SK-N-SH (cell line): ENCODE data around the gene LRCH3. TPM values are rescaled to one million over a fixed set of nuclear protein-coding genes. Genes with fewer than 3 reads are reported as not detected.

Experiments used
- CTCF ChIA-PET: fragments of 300-600, 350-600 bp; formaldehyde crosslinking; extraction: SDS; loops from one replicate; lab custom pipeline; 2021; lab: Yijun Ruan, JAX
- POLR2A ChIA-PET: fragments of 350-600 bp; sonication (Branson Sonifier 250); formaldehyde crosslinking; extraction: SDS; loops from one replicate; lab custom pipeline; 2020; ENCODE audit warnings: antibody characterized with exemption, inconsistent platforms; lab: Yijun Ruan, JAX
- DNase-seq: peaks from one replicate; pipeline ENCODE4 v3.0.0; 2012
- H2AFZ ChIP-seq: fragments of 200-600 bp; sonication (generic); 2 replicates; pipeline ENCODE4 v1.8.1; 2016; ENCODE audit warnings: antibody characterized with exemption, mild to moderate bottlenecking, low read depth
- H3F3A ChIP-seq: fragments of 200-600 bp; sonication (generic); replicated peaks from 2 replicates; pipeline ENCODE3; 2016; ENCODE audit warnings: antibody characterized with exemption, mild to moderate bottlenecking; ENCODE audit not compliant: insufficient read depth
- H3K27ac ChIP-seq, 2 experiments: fragments of 200-500 bp in 1 of 2; fragments of 200-600 bp in 1 of 2; sonication (Bioruptor generic) in 1 of 2; sonication (generic), shearing (Covaris generic) in 1 of 2; 2 replicates each; pipeline versions ENCODE4 v1.5.1 to v1.6.1; 2014 to 2016; ENCODE audit warnings: low read depth in 2 of 2, inconsistent platforms in 1 of 2, low read length in 1 of 2, mild to moderate bottlenecking in 1 of 2, mixed read lengths in 1 of 2
- H3K27me3 ChIP-seq: fragments of 200-600 bp; sonication (generic), shearing (Covaris generic); 2 replicates; pipeline ENCODE4 v1.6.1; 2016; ENCODE audit warnings: mixed run types; ENCODE audit not compliant: insufficient read depth
- H3K36me3 ChIP-seq, 2 experiments: fragments of 200-500 bp in 1 of 2; fragments of 200-600 bp in 1 of 2; sonication (Bioruptor generic) in 1 of 2; sonication (generic) in 1 of 2; replicated peaks in 1 of 2; 2 replicates each; pipeline versions ENCODE3 to v1.5.1; 2014 to 2016; ENCODE audit warnings: low read length in 1 of 2, mild to moderate bottlenecking in 1 of 2; ENCODE audit not compliant: insufficient read depth in 2 of 2, control insufficient read depth in 1 of 2
- H3K4me1 ChIP-seq, 2 experiments: fragments of 200-500 bp in 1 of 2; fragments of 200-600 bp in 1 of 2; sonication (Bioruptor generic) in 1 of 2; sonication (generic), shearing (Covaris generic) in 1 of 2; 2 replicates each; pipeline versions ENCODE4 v1.5.1 to v1.6.1; 2014 to 2016; ENCODE audit warnings: low read depth in 1 of 2, low read length in 1 of 2, mixed run types in 1 of 2; ENCODE audit not compliant: insufficient read depth in 2 of 2, control insufficient read depth in 1 of 2
- H3K4me2 ChIP-seq: fragments of 200-600 bp; sonication (generic), shearing (Covaris generic); 2 replicates; pipeline ENCODE4 v1.6.1; 2017; ENCODE audit warnings: mixed run types
- H3K4me3 ChIP-seq, 2 experiments: fragments of 200-500 bp in 1 of 2; fragments of 200-600 bp in 1 of 2; sonication (Bioruptor generic) in 1 of 2; sonication (generic), shearing (Covaris generic) in 1 of 2; 2 replicates each; pipeline versions ENCODE4 v1.5.1 to v1.8.1; 2014 to 2016; ENCODE audit warnings: low read depth in 2 of 2, inconsistent platforms in 1 of 2, low read length in 1 of 2, mild to moderate bottlenecking in 1 of 2, mixed read lengths in 1 of 2, moderate library complexity in 1 of 2
- H3K79me2 ChIP-seq: fragments of 200-600 bp; sonication (generic); 2 replicates; pipeline ENCODE4 v1.8.1; 2017; ENCODE audit warnings: mild to moderate bottlenecking; ENCODE audit not compliant: insufficient read depth
- H3K9ac ChIP-seq: fragments of 200-600 bp; sonication (generic); 2 replicates; pipeline ENCODE4 v1.6.1; 2017; ENCODE audit warnings: mixed run types
- H3K9me2 ChIP-seq: fragments of 200-600 bp; sonication (generic); 2 replicates; pipeline ENCODE4 v1.6.1; 2017; ENCODE audit warnings: mixed run types
- H3K9me3 ChIP-seq: fragments of 200-600 bp; sonication (generic); 2 replicates; pipeline ENCODE4 v1.6.1; 2017; ENCODE audit warnings: mixed run types, mild to moderate bottlenecking, moderate library complexity
- H4K20me1 ChIP-seq: fragments of 200-600 bp; sonication (generic); 2 replicates; pipeline ENCODE4 v1.6.1; 2017; ENCODE audit warnings: mild to moderate bottlenecking, mixed run types; ENCODE audit not compliant: insufficient read depth
- CHD2 ChIP-seq: fragments of 150-350 bp; IDR thresholded peaks from 2 replicates; pipeline ENCODE4 v1.6.1; 2018; ENCODE audit warnings: low read length; ENCODE audit not compliant: partially characterized antibody
- ELF1 ChIP-seq: IDR thresholded peaks from 2 replicates; pipeline ENCODE4 v1.4.0; 2012
- EP300 ChIP-seq, 2 experiments: IDR thresholded peaks; 2 replicates each; pipeline versions ENCODE4 v1.4.0 to v1.6.1; 2012; ENCODE audit warnings: borderline replicate concordance in 1 of 2, low read depth in 1 of 2, low read length in 1 of 2
- FOXM1 ChIP-seq: IDR thresholded peaks from 2 replicates; pipeline ENCODE4 v1.4.0; 2012; ENCODE audit warnings: low read depth, mild to moderate bottlenecking
- RAD21 ChIP-seq: IDR thresholded peaks from 2 replicates; pipeline ENCODE4 v1.6.1; 2012; ENCODE audit warnings: mild to moderate bottlenecking, low read length
- RXRA ChIP-seq: IDR thresholded peaks from 2 replicates; pipeline ENCODE4 v1.4.0; 2012; ENCODE audit warnings: low read depth, mild to moderate bottlenecking, borderline replicate concordance
- SIN3A ChIP-seq: IDR thresholded peaks from 2 replicates; pipeline ENCODE4 v1.6.1; 2012; ENCODE audit warnings: low read depth, mild to moderate bottlenecking, low read length, moderate library complexity, borderline replicate concordance
- TAF1 ChIP-seq: IDR thresholded peaks from 2 replicates; pipeline ENCODE4 v1.6.1; 2012; ENCODE audit warnings: low read depth, mild to moderate bottlenecking, low read length, moderate library complexity, borderline replicate concordance
- TEAD4 ChIP-seq: IDR thresholded peaks from 2 replicates; pipeline ENCODE4 v1.4.0; 2012; ENCODE audit warnings: mild to moderate bottlenecking, borderline replicate concordance; ENCODE audit not compliant: insufficient read depth
- WGBS: methylation state at CpG from one replicate; pipeline ENCODE4 v1.1.6; 2017; ENCODE audit warnings: low lambda C conversion rate; 5-methylcytosine and 5-hydroxymethylcytosine counted together
- polyA plus RNA-seq, 3 experiments: library from polyadenylated mRNA; depleted of rRNA; stranded (reverse); fragments of >200 nt; gene quantifications; 2 replicates each; pipeline ENCODE4 v1.2.3, GENCODE V29; 2012
- TF ChIP-seq, protein P1 (sequence below): fragments of 150-350 bp; IDR thresholded peaks from 2 replicates; pipeline ENCODE4 v1.6.1; 2017; ENCODE audit warnings: antibody characterized with exemption, low read length, low read depth, borderline replicate concordance
- TF ChIP-seq, protein P2 (sequence below): IDR thresholded peaks from 2 replicates; pipeline ENCODE4 v1.4.0; 2012; ENCODE audit warnings: low read depth, borderline replicate concordance
- TF ChIP-seq, protein P3 (sequence below): fragments of 200-600 bp; sonication (generic); IDR thresholded peaks from 2 replicates; pipeline ENCODE4 v1.6.1; 2017; ENCODE audit warnings: antibody characterized with exemption, mild to moderate bottlenecking, moderate library complexity
- TF ChIP-seq, protein P4 (sequence below): IDR thresholded peaks from 2 replicates; pipeline ENCODE4 v1.4.0; 2012; ENCODE audit warnings: low read depth, borderline replicate concordance

LRCH3 gene
- polyA plus RNA-seq, 1 of the 3 experiments (the other 2 are of a cell fraction) = 22.6 TPM

DNA sequence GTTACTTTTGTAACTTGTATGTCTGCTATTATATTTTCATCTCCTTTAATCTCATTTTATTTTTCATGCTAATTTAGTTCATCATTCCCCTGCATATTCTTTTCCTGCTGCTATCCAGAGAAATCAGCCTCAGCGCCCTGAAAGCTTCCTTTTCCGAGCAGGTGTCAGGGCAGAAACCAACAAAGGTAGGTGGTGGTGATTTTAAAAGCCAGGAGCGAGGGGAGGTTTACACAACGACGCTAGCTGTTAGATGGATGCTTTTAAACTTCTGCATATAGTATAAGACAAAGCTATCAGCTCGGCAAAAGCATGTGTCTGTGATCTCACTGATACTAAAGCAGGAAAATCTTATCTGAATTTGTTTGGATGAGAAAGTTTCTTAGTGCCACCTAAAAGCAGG lies 75.0 kb downstream of the LRCH3 start:
- H3K4me3 ChIP-seq = no peak overlapping the region
- H2AFZ ChIP-seq = no peak overlapping the region
- H3K79me2 ChIP-seq = no peaks in the 10 kb centered on the region
- peaks cover 25 to 33% of the 10 kb centered on the region in 2 experiments for H3K36me3 ChIP-seq
- no peak overlapping the region for H3K9ac ChIP-seq
- no peaks in the 10 kb centered on the region for H3K27me3 ChIP-seq
- TF ChIP-seq FOXM1 (no peak), SIN3A (no peak), CHD2 (no peak)
- ChIA-PET POLR2A (no interaction called here), CTCF (no interaction called here)
- peaks cover 4% of the 10 kb centered on the region for H3F3A ChIP-seq
- 96% methylated on average over 6 of the region's 6 CpGs for WGBS
- no peak for DNase-seq
- H3K9me3 ChIP-seq = no peaks in the 10 kb centered on the region
- H3K4me2 ChIP-seq = no peak overlapping the region
- H3K27ac ChIP-seq = no peak overlapping the region
- no peaks in the 10 kb centered on the region for H4K20me1 ChIP-seq
- H3K9me2 ChIP-seq = no peaks in the 10 kb centered on the region
- no peaks in the 10 kb centered on the region for H3K4me1 ChIP-seq

DNA sequence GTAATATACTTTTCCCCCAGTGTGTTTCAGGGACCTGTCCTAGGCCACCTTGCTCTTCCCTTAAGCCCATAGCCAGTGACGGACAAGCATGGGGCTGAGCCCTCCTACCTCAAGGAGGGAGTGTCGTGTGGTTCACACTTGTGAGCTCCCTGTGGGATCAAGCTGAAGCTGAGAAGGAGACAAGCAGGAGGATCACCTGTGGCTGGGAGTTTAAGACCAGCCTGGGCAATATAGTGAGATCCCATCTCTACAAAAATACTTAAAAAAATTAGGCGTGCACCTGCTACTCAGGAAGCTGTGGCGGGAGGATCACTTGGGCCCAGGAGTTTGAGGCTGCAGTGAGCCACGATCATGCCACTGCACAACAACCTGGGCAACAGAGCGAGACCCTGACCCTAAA lies 82.3 kb downstream of the LRCH3 start:
- no peaks in the 10 kb centered on the region for H3K79me2 ChIP-seq
- DNase-seq = no peak
- ChIA-PET CTCF (no interaction called here), POLR2A (no interaction called here)
- WGBS = 95% methylated on average over 6 of the region's 6 CpGs
- no peak for TF ChIP-seq EP300 (IDR thresholded peaks at IDR 0.05; ENCODE audit: borderline replicate concordance in 1 of 2, low read depth in 1 of 2, low read length in 1 of 2)
- TF ChIP-seq RXRA = no peak
- TF ChIP-seq RAD21 = no peak
- TF ChIP-seq, protein P1, sequence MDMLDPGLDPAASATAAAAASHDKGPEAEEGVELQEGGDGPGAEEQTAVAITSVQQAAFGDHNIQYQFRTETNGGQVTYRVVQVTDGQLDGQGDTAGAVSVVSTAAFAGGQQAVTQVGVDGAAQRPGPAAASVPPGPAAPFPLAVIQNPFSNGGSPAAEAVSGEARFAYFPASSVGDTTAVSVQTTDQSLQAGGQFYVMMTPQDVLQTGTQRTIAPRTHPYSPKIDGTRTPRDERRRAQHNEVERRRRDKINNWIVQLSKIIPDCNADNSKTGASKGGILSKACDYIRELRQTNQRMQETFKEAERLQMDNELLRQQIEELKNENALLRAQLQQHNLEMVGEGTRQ = no peak
- TF ChIP-seq, protein P2, sequence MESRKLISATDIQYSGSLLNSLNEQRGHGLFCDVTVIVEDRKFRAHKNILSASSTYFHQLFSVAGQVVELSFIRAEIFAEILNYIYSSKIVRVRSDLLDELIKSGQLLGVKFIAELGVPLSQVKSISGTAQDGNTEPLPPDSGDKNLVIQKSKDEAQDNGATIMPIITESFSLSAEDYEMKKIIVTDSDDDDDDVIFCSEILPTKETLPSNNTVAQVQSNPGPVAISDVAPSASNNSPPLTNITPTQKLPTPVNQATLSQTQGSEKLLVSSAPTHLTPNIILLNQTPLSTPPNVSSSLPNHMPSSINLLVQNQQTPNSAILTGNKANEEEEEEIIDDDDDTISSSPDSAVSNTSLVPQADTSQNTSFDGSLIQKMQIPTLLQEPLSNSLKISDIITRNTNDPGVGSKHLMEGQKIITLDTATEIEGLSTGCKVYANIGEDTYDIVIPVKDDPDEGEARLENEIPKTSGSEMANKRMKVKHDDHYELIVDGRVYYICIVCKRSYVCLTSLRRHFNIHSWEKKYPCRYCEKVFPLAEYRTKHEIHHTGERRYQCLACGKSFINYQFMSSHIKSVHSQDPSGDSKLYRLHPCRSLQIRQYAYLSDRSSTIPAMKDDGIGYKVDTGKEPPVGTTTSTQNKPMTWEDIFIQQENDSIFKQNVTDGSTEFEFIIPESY = no peak
- TF ChIP-seq, protein P3, sequence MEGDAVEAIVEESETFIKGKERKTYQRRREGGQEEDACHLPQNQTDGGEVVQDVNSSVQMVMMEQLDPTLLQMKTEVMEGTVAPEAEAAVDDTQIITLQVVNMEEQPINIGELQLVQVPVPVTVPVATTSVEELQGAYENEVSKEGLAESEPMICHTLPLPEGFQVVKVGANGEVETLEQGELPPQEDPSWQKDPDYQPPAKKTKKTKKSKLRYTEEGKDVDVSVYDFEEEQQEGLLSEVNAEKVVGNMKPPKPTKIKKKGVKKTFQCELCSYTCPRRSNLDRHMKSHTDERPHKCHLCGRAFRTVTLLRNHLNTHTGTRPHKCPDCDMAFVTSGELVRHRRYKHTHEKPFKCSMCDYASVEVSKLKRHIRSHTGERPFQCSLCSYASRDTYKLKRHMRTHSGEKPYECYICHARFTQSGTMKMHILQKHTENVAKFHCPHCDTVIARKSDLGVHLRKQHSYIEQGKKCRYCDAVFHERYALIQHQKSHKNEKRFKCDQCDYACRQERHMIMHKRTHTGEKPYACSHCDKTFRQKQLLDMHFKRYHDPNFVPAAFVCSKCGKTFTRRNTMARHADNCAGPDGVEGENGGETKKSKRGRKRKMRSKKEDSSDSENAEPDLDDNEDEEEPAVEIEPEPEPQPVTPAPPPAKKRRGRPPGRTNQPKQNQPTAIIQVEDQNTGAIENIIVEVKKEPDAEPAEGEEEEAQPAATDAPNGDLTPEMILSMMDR = no peak
- no peak for TF ChIP-seq TAF1
- TF ChIP-seq, protein P4, sequence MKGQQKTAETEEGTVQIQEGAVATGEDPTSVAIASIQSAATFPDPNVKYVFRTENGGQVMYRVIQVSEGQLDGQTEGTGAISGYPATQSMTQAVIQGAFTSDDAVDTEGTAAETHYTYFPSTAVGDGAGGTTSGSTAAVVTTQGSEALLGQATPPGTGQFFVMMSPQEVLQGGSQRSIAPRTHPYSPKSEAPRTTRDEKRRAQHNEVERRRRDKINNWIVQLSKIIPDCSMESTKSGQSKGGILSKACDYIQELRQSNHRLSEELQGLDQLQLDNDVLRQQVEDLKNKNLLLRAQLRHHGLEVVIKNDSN = no peak
- no peak for TF ChIP-seq ELF1
- TF ChIP-seq CHD2 = no peak
- TF ChIP-seq TEAD4 = no peak
- H3K9me3 ChIP-seq = no peaks in the 10 kb centered on the region
- H3F3A ChIP-seq = no peaks in the 10 kb centered on the region
- H3K27me3 ChIP-seq = no peaks in the 10 kb centered on the region
- H4K20me1 ChIP-seq = no peaks in the 10 kb centered on the region
- no peak overlapping the region for H3K4me3 ChIP-seq
- H3K36me3 ChIP-seq = peaks cover 46 to 55% of the 10 kb centered on the region in 2 experiments
- H2AFZ ChIP-seq = no peak overlapping the region
- no peak overlapping the region for H3K27ac ChIP-seq
- H3K4me2 ChIP-seq = no peak overlapping the region
- H3K9me2 ChIP-seq = no peaks in the 10 kb centered on the region
- no peak overlapping the region for H3K9ac ChIP-seq
- H3K4me1 ChIP-seq = no peaks in the 10 kb centered on the region
